ENCODE results near the gene KCTD17.
A peak's percentile ranks its signal among the peaks of the same experiment; 100 is the strongest.

Gene KCTD17

GRCh38 chr22:37021710-37022482 lies 29.6 kb upstream of the KCTD17 start:
- DNase-seq = peak; percentile 52 to 55

GRCh38 chr22:37022483-37023337 lies 28.8 kb upstream of the KCTD17 start:
- DNase-seq = no peak

- DNase-seq = no peak
Measured at GRCh38 chr22:37023743-37024338, 27.7 kb upstream of the KCTD17 start.

GRCh38 chr22:37024339-37025157 lies 27.0 kb upstream of the KCTD17 start:
- no peak for DNase-seq

- no peak for DNase-seq
Measured at GRCh38 chr22:37025500-37026070, 26.0 kb upstream of the KCTD17 start.

GRCh38 chr22:37026325-37026724 lies 25.2 kb upstream of the KCTD17 start:
- DNase-seq = no peak

GRCh38 chr22:37027556-37027955 lies 24.0 kb upstream of the KCTD17 start:
- DNase-seq = no peak

GRCh38 chr22:37028692-37029674 lies 22.6 kb upstream of the KCTD17 start:
- DNase-seq = no peak

GRCh38 chr22:37030560-37031281 lies 20.8 kb upstream of the KCTD17 start:
- no peak for DNase-seq

GRCh38 chr22:37032134-37032534 lies 19.4 kb upstream of the KCTD17 start:
- no peak for DNase-seq

- no peak for DNase-seq
Measured at GRCh38 chr22:37032535-37033460, 18.7 kb upstream of the KCTD17 start.

- no peak for DNase-seq
Measured at GRCh38 chr22:37033605-37034430, 17.7 kb upstream of the KCTD17 start.

GRCh38 chr22:37036655-37037377 lies 14.7 kb upstream of the KCTD17 start:
- DNase-seq = no peak

- DNase-seq = no peak
Measured at GRCh38 chr22:37037669-37038068, 13.9 kb upstream of the KCTD17 start.

GRCh38 chr22:37039466-37039865 lies 12.1 kb upstream of the KCTD17 start:
- DNase-seq = no peak

GRCh38 chr22:37043209-37043827 lies 8.2 kb upstream of the KCTD17 start:
- no peak for DNase-seq

Data from activated CD4-positive, alpha-beta T cell treated with anti-CD3 and anti-CD28 coated beads for 4 hours (primary cell).